RWPE1 (cell line): ENCODE measurements around the gene LRRC8E.

Experiments
- CTCF ChIA-PET: fragments of 350-600 bp; sonication (Branson Sonifier 250); formaldehyde crosslinking; extraction: SDS; loops from one replicate; lab custom pipeline; 2021; lab: Yijun Ruan, JAX
- POLR2A ChIA-PET: fragments of 400-600 bp; formaldehyde crosslinking; extraction: SDS; loops from one replicate; lab custom pipeline; 2020; ENCODE audit warnings: antibody characterized with exemption; ENCODE audit not compliant: low non-redundant PET; lab: Yijun Ruan, JAX
- DNase-seq: peaks from one replicate; pipeline ENCODE4 v3.0.0; 2012; ENCODE audit warnings: low spot score
- H3K27ac ChIP-seq: fragments of 450-650 bp; 2 replicates; pipeline ENCODE4 v1.5.1; 2017
- CTCF ChIP-seq: fragments of 450-650 bp; conservative IDR thresholded peaks from 2 replicates; pipeline ENCODE4 v1.5.1; 2017; ENCODE audit warnings: low read depth, mild to moderate bottlenecking

LRRC8E gene

GRCh38 chr19:7911508-7912143 is 23.3 kb downstream of the LRRC8E start:
- POLR2A ChIA-PET = interaction anchor here (0.8 kb wide), 1 partner anchor 10 kb away, joined by 4 read pairs; no protein-coding TSS in a partner anchor
- CTCF ChIA-PET = interaction anchor here (0.6 to 1.2 kb wide), 4 partner anchors 17 to 470 kb away, joined by 3 to 4 read pairs (median 3); no protein-coding TSS in a partner anchor
- no peak for DNase-seq
- no peak for TF ChIP-seq CTCF
- peak overlapping the region; percentile 32 for H3K27ac ChIP-seq

- H3K27ac ChIP-seq = peak overlapping the region; percentile 32; the same call in 1 of the 2 replicates
- no peak for TF ChIP-seq CTCF
- CTCF ChIA-PET = interaction anchor here (1.2 kb wide), 1 partner anchor 43 kb away, joined by 3 read pairs; no protein-coding TSS in a partner anchor
- no peak for DNase-seq
- POLR2A ChIA-PET = no interaction called here
These were observed 23.9 kb downstream of the LRRC8E start for GRCh38 chr19:7912144-7912696.

GRCh38 chr19:7912697-7913564 is 24.6 kb downstream of the LRRC8E start:
- ChIA-PET CTCF (interaction anchor here (0.7 kb wide), 1 partner anchor 351 kb away, joined by 3 read pairs; no protein-coding TSS in a partner anchor), POLR2A (interaction anchor here (0.7 kb wide), 1 partner anchor 10 kb away, joined by 3 read pairs; no protein-coding TSS in a partner anchor)
- no peak for DNase-seq
- TF ChIP-seq CTCF = no peak
- no peak overlapping the region for H3K27ac ChIP-seq

- TF ChIP-seq CTCF = no peak
- H3K27ac ChIP-seq = peak overlapping the region; percentile 24; the same call in 1 of the 2 replicates
- CTCF ChIA-PET = interaction anchor here (0.7 kb wide), 1 partner anchor 350 kb away, joined by 3 read pairs; no protein-coding TSS in a partner anchor
- POLR2A ChIA-PET = no interaction called here
- no peak for DNase-seq
These were observed 25.3 kb downstream of the LRRC8E start for GRCh38 chr19:7913652-7914051.

GRCh38 chr19:7914099-7914498 is 25.8 kb downstream of the LRRC8E start:
- no peak for TF ChIP-seq CTCF
- H3K27ac ChIP-seq = peak overlapping the region; percentile 24; the same call in 1 of the 2 replicates
- ChIA-PET POLR2A (no interaction called here), CTCF (no interaction called here)
- DNase-seq = no peak

- DNase-seq = no peak
- no peak for TF ChIP-seq CTCF
- H3K27ac ChIP-seq = peak within 1 kb of the TSS; percentile 24
- POLR2A ChIA-PET = no interaction called here
- CTCF ChIA-PET = no interaction called here
These were observed 26.3 kb downstream of the LRRC8E start, which contains the start of gene TGFBR3L for GRCh38 chr19:7914598-7915045. TGFBR3L (plus strand) TSS chr19:7914830.
